CD14-positive monocyte (primary cell): Measurements from ENCODE around the gene NGFR. TPM values are rescaled to one million over a fixed set of nuclear protein-coding genes. Genes with fewer than 3 reads are reported as not detected.

Experiments used
- DNase-seq, 3 donors: peaks; one replicate each; pipeline ENCODE4 v3.0.0-alpha.2; 2011 to 2022
- H2AFZ ChIP-seq: 2 replicates; pipeline ENCODE4 v1.6.0; 2012; ENCODE audit warnings: mild to moderate bottlenecking, low read depth, low read length, inconsistent platforms; ENCODE audit not compliant: insufficient read depth, poor library complexity, severe bottlenecking
- H3K27ac ChIP-seq, 2 donors: 1 replicate in 1 of 2; 2 replicates in 1 of 2; pipeline ENCODE4 v1.5.1; 2012 to 2013; ENCODE audit warnings: low read length in 2 of 2, control low read depth in 1 of 2, inconsistent platforms in 1 of 2, low read depth in 1 of 2, mild to moderate bottlenecking in 1 of 2
- H3K27me3 ChIP-seq, 2 donors: one replicate each; pipeline versions ENCODE4 v1.6.0 to v1.6.1; 2011 to 2013; ENCODE audit warnings: low read length in 2 of 2; ENCODE audit not compliant: control insufficient read depth in 2 of 2, insufficient read depth in 2 of 2
- H3K36me3 ChIP-seq, 2 donors: replicated peaks in 1 of 2; 1 replicate in 1 of 2; 2 replicates in 1 of 2; pipeline versions ENCODE4 v1.5.1 to v1.6.1; 2012 to 2013; ENCODE audit warnings: low read length in 2 of 2, control low read depth in 1 of 2, inconsistent platforms in 1 of 2, mild to moderate bottlenecking in 1 of 2; ENCODE audit not compliant: insufficient read depth in 2 of 2, control insufficient read depth in 1 of 2
- H3K4me1 ChIP-seq, 2 donors: 1 replicate in 1 of 2; 2 replicates in 1 of 2; pipeline versions ENCODE4 v1.5.1 to v1.6.1; 2012 to 2013; ENCODE audit warnings: low read length in 2 of 2, control low read depth in 1 of 2, inconsistent platforms in 1 of 2, mild to moderate bottlenecking in 1 of 2, moderate library complexity in 1 of 2; ENCODE audit not compliant: insufficient read depth in 2 of 2, control insufficient read depth in 1 of 2
- H3K4me2 ChIP-seq: replicated peaks from 2 replicates; pipeline ENCODE3; 2012; ENCODE audit warnings: low read length, moderate library complexity, mild to moderate bottlenecking; ENCODE audit not compliant: poor library complexity, severe bottlenecking; ENCODE audit errors: extremely low read depth
- H3K4me3 ChIP-seq, 3 experiments: fragments of 200-600 bp in 1 of 3; sonication (generic) in 1 of 3; replicated peaks in 1 of 3; 1 replicate in 2 of 3; 2 replicates in 1 of 3; pipeline ENCODE4 v1.5.1; 2011 to 2013; ENCODE audit warnings: low read length in 3 of 3, mild to moderate bottlenecking in 3 of 3, control low read depth in 2 of 3, low read depth in 2 of 3, inconsistent platforms in 1 of 3, moderate library complexity in 1 of 3
- H3K79me2 ChIP-seq: 2 replicates; pipeline ENCODE4 v1.6.0; 2012; ENCODE audit warnings: mild to moderate bottlenecking, control low read depth, inconsistent platforms, low read length, moderate library complexity; ENCODE audit not compliant: insufficient read depth
- H3K9ac ChIP-seq: 2 replicates; pipeline ENCODE4 v1.6.0; 2017; ENCODE audit warnings: low read length, mild to moderate bottlenecking; ENCODE audit not compliant: insufficient read depth, poor library complexity, severe bottlenecking
- H3K9me3 ChIP-seq, 2 donors: replicated peaks in 1 of 2; 1 replicate in 1 of 2; 2 replicates in 1 of 2; pipeline versions ENCODE4 v1.5.1 to v1.6.1; 2012 to 2013; ENCODE audit warnings: low read length in 2 of 2, control low read depth in 1 of 2; ENCODE audit not compliant: control insufficient read depth in 1 of 2, insufficient read depth in 1 of 2
- H4K20me1 ChIP-seq: 2 replicates; pipeline ENCODE4 v1.6.0; 2012; ENCODE audit warnings: mild to moderate bottlenecking, low read length, control low read depth, moderate library complexity; ENCODE audit not compliant: insufficient read depth
- H3K27ac Mint-ChIP-seq, 7 donors: one replicate each; pipeline ENCODE4 v1.8.0; 2020; ENCODE audit warnings: mild to moderate bottlenecking in 7 of 7, mixed read lengths in 7 of 7, moderate library complexity in 6 of 7, inconsistent platforms in 2 of 7
- H3K27me3 Mint-ChIP-seq, 3 donors: one replicate each; pipeline ENCODE4 v1.8.0; 2021 to 2022; ENCODE audit warnings: low read depth in 3 of 3, mild to moderate bottlenecking in 3 of 3, mixed read lengths in 3 of 3, moderate library complexity in 3 of 3, inconsistent platforms in 1 of 3
- H3K36me3 Mint-ChIP-seq, 2 donors: one replicate each; pipeline ENCODE4 v1.8.0; 2020; ENCODE audit warnings: mixed read lengths in 2 of 2, inconsistent platforms in 1 of 2, mild to moderate bottlenecking in 1 of 2
- H3K4me1 Mint-ChIP-seq: one replicate; pipeline ENCODE4 v1.8.0; 2020; ENCODE audit warnings: mild to moderate bottlenecking, mixed read lengths
- H3K4me3 Mint-ChIP-seq, 2 donors: one replicate each; pipeline ENCODE4 v1.8.0; 2020; ENCODE audit warnings: mild to moderate bottlenecking in 2 of 2, mixed read lengths in 2 of 2, moderate library complexity in 1 of 2
- H3K9me3 Mint-ChIP-seq, 7 donors: one replicate each; pipeline ENCODE4 v1.8.0; 2020 to 2022; ENCODE audit warnings: mixed read lengths in 7 of 7, mild to moderate bottlenecking in 6 of 7, moderate library complexity in 6 of 7, inconsistent platforms in 2 of 7
- WGBS: methylation state at CpG from one replicate; pipeline ENCODE4 v1.1.5; 2013; ENCODE audit warnings: missing lambda C conversion rate; ENCODE audit not compliant: insufficient coverage; 5-methylcytosine and 5-hydroxymethylcytosine counted together
- intact Hi-C, 2 donors: fragments of 100-400 bp; cut with micrococcal nuclease; formaldehyde crosslinking; loops; one replicate each; pipeline versions ENCODE4 v1.15.0 to v1.15.1; 2023
- polyA plus RNA-seq, 3 donors: library from polyadenylated mRNA; depleted of rRNA in 1 of 3; unstranded in 2 of 3; stranded (reverse) in 1 of 3; fragments of 300-500 nt in 2 of 3; fragments of >200 nt in 1 of 3; fragmentation: Illumina TruSeq in 2 of 3; gene quantifications; 1 replicate in 2 of 3; 2 replicates in 1 of 3; pipeline ENCODE4 v1.2.3, GENCODE V29; 2012 to 2021
- TF ChIP-seq, protein P1 (sequence below): fragments of 200-600 bp; IDR thresholded peaks from one replicate; pipeline ENCODE4 v1.8.0; 2022; ENCODE audit warnings: antibody characterized with exemption, mild to moderate bottlenecking

The NGFR gene
- polyA plus RNA-seq, 3 donors = 0.05 to 0.19 TPM; not detected in 1

DNA sequence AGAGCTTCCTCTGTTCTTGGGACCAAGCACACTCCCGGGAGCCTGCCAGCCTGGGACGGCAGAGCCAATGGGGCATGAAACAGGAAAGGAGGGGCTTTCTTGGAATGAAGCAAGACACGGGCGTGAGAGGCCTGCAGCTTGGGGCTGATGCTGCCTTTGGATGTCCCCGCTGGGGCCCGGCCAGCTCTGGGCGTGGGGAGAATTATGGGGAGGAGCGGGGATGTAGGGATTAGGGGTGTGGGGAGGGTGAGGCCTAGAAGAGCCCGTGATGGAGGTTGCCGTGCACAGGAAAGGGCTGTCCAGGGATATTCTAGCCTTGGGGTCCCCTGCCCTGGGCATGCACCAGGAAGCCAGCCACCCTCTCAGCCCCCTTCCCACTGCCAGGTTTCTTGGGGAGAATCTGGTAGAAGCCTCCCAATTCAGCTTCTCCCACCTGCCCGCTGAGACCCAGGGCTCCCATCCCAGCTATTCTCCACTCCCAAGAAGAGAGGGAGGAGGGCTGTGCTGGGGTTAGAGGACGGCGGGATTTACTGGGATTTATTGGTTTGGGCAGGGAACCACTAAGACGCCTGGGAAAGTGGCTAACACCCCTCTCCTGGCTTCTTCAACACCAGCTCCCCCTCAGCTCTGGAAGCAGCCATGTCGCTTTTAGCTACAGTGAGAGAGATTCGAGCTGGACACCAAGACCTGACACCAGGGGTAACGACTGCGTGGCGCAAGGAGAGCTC, 60.6 kb downstream of the NGFR start:
- Histone ChIP-seq H3K27me3 (no peaks in the 10 kb centered on the region), H3K79me2 (no peaks in the 10 kb centered on the region), H3K9ac (no peak overlapping the region), H3K4me1 (peaks cover 4 to 5% of the 10 kb centered on the region in 2 donors), H3K27ac (no peak overlapping the region), H4K20me1 (no peaks in the 10 kb centered on the region), H3K4me3 (no peak overlapping the region), H3K36me3 (no peaks in the 10 kb centered on the region), H2AFZ (peak overlapping the region; percentile 2), H3K4me2 (no peak overlapping the region), H3K9me3 (no peaks in the 10 kb centered on the region)
- Mint-ChIP-seq H3K4me3 (peak overlapping the region in 1 of 2 donors; percentile 21), H3K9me3 (no peaks in the 10 kb centered on the region), H3K4me1 (peaks cover 11% of the 10 kb centered on the region), H3K36me3 (no peaks in the 10 kb centered on the region), H3K27ac (peak overlapping the region in 1 of 7 donors; percentile 27), H3K27me3 (peaks cover 1 to 14% (median 13%) of the 10 kb centered on the region in 3 donors)
- 76% methylated on average over 13 of the region's 19 CpGs for WGBS
- DNase-seq = no peak
- intact Hi-C loops = loop anchor here (2.0 to 10.0 kb wide), 5 partner anchors 58 to 251 kb away; partner anchors contain the start of gene NGFR (in 1 of the 2)
- TF ChIP-seq, protein P1, sequence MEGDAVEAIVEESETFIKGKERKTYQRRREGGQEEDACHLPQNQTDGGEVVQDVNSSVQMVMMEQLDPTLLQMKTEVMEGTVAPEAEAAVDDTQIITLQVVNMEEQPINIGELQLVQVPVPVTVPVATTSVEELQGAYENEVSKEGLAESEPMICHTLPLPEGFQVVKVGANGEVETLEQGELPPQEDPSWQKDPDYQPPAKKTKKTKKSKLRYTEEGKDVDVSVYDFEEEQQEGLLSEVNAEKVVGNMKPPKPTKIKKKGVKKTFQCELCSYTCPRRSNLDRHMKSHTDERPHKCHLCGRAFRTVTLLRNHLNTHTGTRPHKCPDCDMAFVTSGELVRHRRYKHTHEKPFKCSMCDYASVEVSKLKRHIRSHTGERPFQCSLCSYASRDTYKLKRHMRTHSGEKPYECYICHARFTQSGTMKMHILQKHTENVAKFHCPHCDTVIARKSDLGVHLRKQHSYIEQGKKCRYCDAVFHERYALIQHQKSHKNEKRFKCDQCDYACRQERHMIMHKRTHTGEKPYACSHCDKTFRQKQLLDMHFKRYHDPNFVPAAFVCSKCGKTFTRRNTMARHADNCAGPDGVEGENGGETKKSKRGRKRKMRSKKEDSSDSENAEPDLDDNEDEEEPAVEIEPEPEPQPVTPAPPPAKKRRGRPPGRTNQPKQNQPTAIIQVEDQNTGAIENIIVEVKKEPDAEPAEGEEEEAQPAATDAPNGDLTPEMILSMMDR = no peak

GRCh38 chr17:49556223-49556943, 61.3 kb downstream of the NGFR start:
- Histone ChIP-seq H3K27me3 (no peaks in the 10 kb centered on the region), H3K79me2 (no peaks in the 10 kb centered on the region), H3K9ac (no peak overlapping the region), H3K9me3 (no peaks in the 10 kb centered on the region), H4K20me1 (no peaks in the 10 kb centered on the region), H3K27ac (no peak overlapping the region), H3K4me3 (no peak overlapping the region), H2AFZ (peak overlapping the region; percentile 2), H3K4me1 (peaks cover 4 to 5% of the 10 kb centered on the region in 2 donors), H3K4me2 (peak overlapping the region; percentile 35), H3K36me3 (no peaks in the 10 kb centered on the region)
- DNase-seq = peak; percentile 52 to 63 (median 58)
- no peak overlapping the region for H3K27ac Mint-ChIP-seq
- H3K4me3 Mint-ChIP-seq = peak overlapping the region in 1 of 2 donors; percentile 21
- H3K36me3 Mint-ChIP-seq = no peaks in the 10 kb centered on the region
- H3K4me1 Mint-ChIP-seq = peaks cover 11% of the 10 kb centered on the region
- TF ChIP-seq, protein P1 = peak; percentile 97
- H3K9me3 Mint-ChIP-seq = no peaks in the 10 kb centered on the region
- 20% methylated on average over 29 of the region's 30 CpGs for WGBS
- intact Hi-C loops = loop anchor here (2.0 to 10.0 kb wide), 4 partner anchors 59 to 252 kb away; partner anchors contain the start of gene NGFR (in 1 of the 2)
- peaks cover 1 to 17% (median 13%) of the 10 kb centered on the region in 3 donors for H3K27me3 Mint-ChIP-seq
